Vagina (tissue), 2 donors: Measurements from ENCODE around the gene KRT23. TPM values are rescaled to one million over a fixed set of nuclear protein-coding genes. Genes with fewer than 3 reads are reported as not detected.

Source experiments
- DNase-seq, 2 donors: peaks; one replicate each; pipeline ENCODE4 v3.0.0-alpha.2; 2017; ENCODE audit errors: extremely low spot score in 2 of 2
- H3K27ac ChIP-seq: fragments of 200-600 bp; sonication (generic); one replicate; pipeline ENCODE4 v1.5.1; 2019
- H3K27me3 ChIP-seq: fragments of 200-600 bp; sonication (generic); one replicate; pipeline ENCODE4 v1.5.1; 2019
- H3K36me3 ChIP-seq, 2 donors: fragments of 200-600 bp; sonication (generic); one replicate each; pipeline ENCODE4 v1.5.1; 2017 to 2019
- H3K4me1 ChIP-seq: fragments of 200-600 bp; sonication (generic); one replicate; pipeline ENCODE4 v1.5.1; 2019
- H3K4me3 ChIP-seq, 2 donors: fragments of 200-600 bp; sonication (generic); 1 replicate in 1 of 2; 2 replicates in 1 of 2; pipeline ENCODE4 v1.5.1; 2016 to 2019
- H3K9me3 ChIP-seq: fragments of 200-600 bp; sonication (generic); one replicate; pipeline ENCODE4 v1.5.1; 2019
- POLR2A ChIP-seq, 2 donors: fragments of 450-650 bp; IDR thresholded peaks; one replicate each; pipeline ENCODE4 v1.6.1; 2017; ENCODE audit warnings: antibody characterized with exemption in 2 of 2, mild to moderate bottlenecking in 2 of 2, moderate library complexity in 2 of 2
- POLR2AphosphoS5 ChIP-seq, 2 donors: sonication (generic); formaldehyde crosslinking; IDR thresholded peaks; one replicate each; pipeline ENCODE4 v1.9.0; 2017; ENCODE audit warnings: antibody characterized with exemption in 2 of 2, mild to moderate bottlenecking in 2 of 2, low read depth in 1 of 2; ENCODE audit not compliant: insufficient read depth in 1 of 2
- intact Hi-C: fragments of 100-400 bp; cut with DNase I; formaldehyde crosslinking; loops from one replicate; pipeline ENCODE4 v1.15.1; 2023
- total RNA-seq: library from RNA; depleted of rRNA; stranded (reverse); fragments of >200 nt; gene quantifications from one replicate; pipeline ENCODE4 v1.2.3, GENCODE V29; 2016
- TF ChIP-seq, protein P1 (sequence below), 3 experiments: fragments of 450-650 bp in 2 of 3; fragments of 200-600 bp in 1 of 3; sonication (generic) in 1 of 3; IDR thresholded peaks; one replicate each; pipeline ENCODE4 v1.5.1; 2017 to 2019; ENCODE audit warnings: antibody characterized with exemption in 3 of 3, mild to moderate bottlenecking in 2 of 3, moderate library complexity in 2 of 3

The KRT23 gene
- total RNA-seq, 1 donor from 2014 or later: 0.98 TPM

DNA sequence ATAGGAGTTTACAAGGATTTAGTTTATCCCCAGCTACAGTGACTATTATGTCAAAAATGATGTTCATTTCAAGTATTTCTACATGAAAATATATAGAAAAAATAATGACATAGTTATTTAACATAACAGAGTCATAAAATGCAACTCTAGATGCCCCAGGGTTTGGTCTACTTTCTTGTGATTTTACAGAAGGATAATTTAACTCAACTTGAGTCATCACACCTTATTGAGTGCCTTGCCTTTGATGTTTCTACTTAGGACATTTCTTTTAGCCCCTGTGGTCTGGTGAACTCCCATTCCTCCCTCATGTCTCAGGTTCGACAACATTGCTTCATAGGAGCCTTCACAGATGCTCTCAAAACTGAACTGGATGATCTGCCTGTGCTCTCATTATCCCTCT, 54.4 kb downstream of the KRT23 start:
- TF ChIP-seq POLR2AphosphoS5 (IDR thresholded peaks at IDR 0.05; ENCODE audit: insufficient read depth in 1 of 2, low read depth in 1 of 2): no peak
- TF ChIP-seq, protein P1, sequence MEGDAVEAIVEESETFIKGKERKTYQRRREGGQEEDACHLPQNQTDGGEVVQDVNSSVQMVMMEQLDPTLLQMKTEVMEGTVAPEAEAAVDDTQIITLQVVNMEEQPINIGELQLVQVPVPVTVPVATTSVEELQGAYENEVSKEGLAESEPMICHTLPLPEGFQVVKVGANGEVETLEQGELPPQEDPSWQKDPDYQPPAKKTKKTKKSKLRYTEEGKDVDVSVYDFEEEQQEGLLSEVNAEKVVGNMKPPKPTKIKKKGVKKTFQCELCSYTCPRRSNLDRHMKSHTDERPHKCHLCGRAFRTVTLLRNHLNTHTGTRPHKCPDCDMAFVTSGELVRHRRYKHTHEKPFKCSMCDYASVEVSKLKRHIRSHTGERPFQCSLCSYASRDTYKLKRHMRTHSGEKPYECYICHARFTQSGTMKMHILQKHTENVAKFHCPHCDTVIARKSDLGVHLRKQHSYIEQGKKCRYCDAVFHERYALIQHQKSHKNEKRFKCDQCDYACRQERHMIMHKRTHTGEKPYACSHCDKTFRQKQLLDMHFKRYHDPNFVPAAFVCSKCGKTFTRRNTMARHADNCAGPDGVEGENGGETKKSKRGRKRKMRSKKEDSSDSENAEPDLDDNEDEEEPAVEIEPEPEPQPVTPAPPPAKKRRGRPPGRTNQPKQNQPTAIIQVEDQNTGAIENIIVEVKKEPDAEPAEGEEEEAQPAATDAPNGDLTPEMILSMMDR (IDR thresholded peaks at IDR 0.05): no peak
- no peak for TF ChIP-seq POLR2A (IDR thresholded peaks at IDR 0.05)
- no peak overlapping the region for H3K27ac ChIP-seq

DNA sequence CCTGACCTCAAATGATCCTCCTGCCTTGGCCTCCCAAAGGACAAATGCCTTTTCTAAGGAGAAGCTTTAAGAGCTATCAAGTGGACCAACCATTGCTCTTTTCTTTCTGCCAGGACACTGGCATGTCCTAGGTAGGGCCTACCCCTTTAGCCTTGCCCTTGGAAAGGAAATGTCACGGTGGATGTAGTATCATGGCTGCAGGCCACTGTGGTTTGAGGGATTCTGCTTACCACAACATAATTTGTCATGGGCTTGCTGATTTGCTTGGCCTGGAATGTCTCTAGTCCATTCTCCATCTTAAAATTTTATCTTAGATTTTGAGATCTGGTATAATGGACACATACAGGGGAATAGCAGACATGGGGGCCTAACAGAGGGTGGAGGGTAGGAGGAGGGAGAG, 58.4 kb downstream of the KRT23 start:
- intact Hi-C loops: no loop called here
- Histone ChIP-seq H3K9me3 (no peaks in the 10 kb centered on the region), H3K27me3 (no peaks in the 10 kb centered on the region), H3K4me1 (no peaks in the 10 kb centered on the region), H3K4me3 (no peak overlapping the region), H3K36me3 (no peaks in the 10 kb centered on the region), H3K27ac (no peak overlapping the region)
- no peak for TF ChIP-seq POLR2AphosphoS5 (IDR thresholded peaks at IDR 0.05; ENCODE audit: insufficient read depth in 1 of 2, low read depth in 1 of 2)
- TF ChIP-seq, protein P1 (IDR thresholded peaks at IDR 0.05): no peak
- TF ChIP-seq POLR2A (IDR thresholded peaks at IDR 0.05): no peak
- no peak for DNase-seq

More for the DNA sequence above, 54.4 kb downstream of the KRT23 start:
- Histone ChIP-seq H3K36me3 (no peaks in the 10 kb centered on the region), H3K9me3 (no peaks in the 10 kb centered on the region), H3K4me3 (no peak overlapping the region), H3K27me3 (no peaks in the 10 kb centered on the region), H3K4me1 (no peaks in the 10 kb centered on the region)
- intact Hi-C loops: no loop called here
- DNase-seq: no peak

- H3K4me3 ChIP-seq: no peak overlapping the region
- no peak overlapping the region for H3K27ac ChIP-seq
- no peaks in the 10 kb centered on the region for H3K4me1 ChIP-seq
- TF ChIP-seq, protein P1 (IDR thresholded peaks at IDR 0.05): no peak
- TF ChIP-seq POLR2AphosphoS5 (IDR thresholded peaks at IDR 0.05; ENCODE audit: insufficient read depth in 1 of 2, low read depth in 1 of 2): no peak
- TF ChIP-seq POLR2A (IDR thresholded peaks at IDR 0.05): no peak
- H3K9me3 ChIP-seq: no peaks in the 10 kb centered on the region
- no peaks in the 10 kb centered on the region for H3K27me3 ChIP-seq
- no peak for DNase-seq
- intact Hi-C loops: no loop called here
- no peaks in the 10 kb centered on the region for H3K36me3 ChIP-seq
Observed at GRCh38 chr17:40878044-40878443, 59.4 kb downstream of the KRT23 start.

- DNase-seq: no peak
- intact Hi-C loops: no loop called here
- TF ChIP-seq, protein P1 (IDR thresholded peaks at IDR 0.05): no peak
- no peak for TF ChIP-seq POLR2AphosphoS5 (IDR thresholded peaks at IDR 0.05; ENCODE audit: insufficient read depth in 1 of 2, low read depth in 1 of 2)
- no peak for TF ChIP-seq POLR2A (IDR thresholded peaks at IDR 0.05)
- no peaks in the 10 kb centered on the region for H3K9me3 ChIP-seq
- H3K36me3 ChIP-seq: no peaks in the 10 kb centered on the region
- no peak overlapping the region for H3K4me3 ChIP-seq
- H3K4me1 ChIP-seq: no peaks in the 10 kb centered on the region
- no peaks in the 10 kb centered on the region for H3K27me3 ChIP-seq
- H3K27ac ChIP-seq: no peak overlapping the region
Observed at GRCh38 chr17:40873801-40874200, 63.6 kb downstream of the KRT23 start.

DNA sequence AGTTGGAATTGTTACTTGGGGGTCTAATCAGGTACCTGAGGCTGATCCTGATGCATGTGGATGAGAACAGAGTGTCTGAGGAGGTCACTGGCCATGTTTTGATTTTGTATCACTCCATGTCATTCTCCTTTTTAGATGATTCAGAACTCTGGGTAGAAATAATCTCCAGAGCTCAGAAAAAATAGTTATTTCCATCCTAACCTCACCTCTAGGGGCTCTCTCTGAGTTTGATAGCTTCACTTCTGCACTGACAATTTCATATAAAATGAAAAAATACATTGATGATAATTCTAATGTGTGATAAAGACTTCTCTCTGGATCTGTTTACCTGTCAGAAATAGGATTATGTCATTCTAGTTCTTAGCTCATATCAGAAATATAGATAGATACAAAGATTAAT, 64.2 kb downstream of the KRT23 start:
- TF ChIP-seq POLR2AphosphoS5 (IDR thresholded peaks at IDR 0.05; ENCODE audit: insufficient read depth in 1 of 2, low read depth in 1 of 2): no peak
- TF ChIP-seq POLR2A (IDR thresholded peaks at IDR 0.05): no peak
- TF ChIP-seq, protein P1 (IDR thresholded peaks at IDR 0.05): no peak
- intact Hi-C loops: no loop called here
- H3K9me3 ChIP-seq: no peaks in the 10 kb centered on the region

More for the DNA sequence above, 64.2 kb downstream of the KRT23 start:
- no peaks in the 10 kb centered on the region for H3K27me3 ChIP-seq
- no peak for DNase-seq
- H3K4me1 ChIP-seq: no peaks in the 10 kb centered on the region
- H3K27ac ChIP-seq: no peak overlapping the region
- H3K36me3 ChIP-seq: no peaks in the 10 kb centered on the region
- H3K4me3 ChIP-seq: no peak overlapping the region

Other genes starting within 250 kb of the KRT23 start
- 1.5 TPM for gene KRT24, start 233.9 kb downstream of the KRT23 start, total RNA-seq
- gene KRT25, start 182.3 kb downstream of the KRT23 start, total RNA-seq: not detected
- not detected for gene KRT26, start 165.4 kb downstream of the KRT23 start, total RNA-seq
- not detected for gene KRT27, start 155.1 kb downstream of the KRT23 start, total RNA-seq
- not detected for gene KRT28, start 137.7 kb downstream of the KRT23 start, total RNA-seq
- 919 TPM for gene KRT10, start 115.0 kb downstream of the KRT23 start, total RNA-seq
- gene KRT12, start 70.4 kb downstream of the KRT23 start, total RNA-seq: not detected
- not detected for gene KRT20, start 52.4 kb downstream of the KRT23 start, total RNA-seq
- gene KRT39, start 29.3 kb upstream of the KRT23 start, total RNA-seq: not detected
- gene KRT40, start 46.7 kb upstream of the KRT23 start, total RNA-seq: not detected
- not detected for gene KRTAP3-3, start 56.5 kb upstream of the KRT23 start, total RNA-seq
- gene KRTAP3-2, start 62.3 kb upstream of the KRT23 start, total RNA-seq: not detected
- gene KRTAP3-1, start 71.5 kb upstream of the KRT23 start, total RNA-seq: not detected
- gene KRTAP1-5, start 89.6 kb upstream of the KRT23 start, total RNA-seq: not detected
- gene KRTAP1-4, start 92.5 kb upstream of the KRT23 start, total RNA-seq: not detected
- not detected for gene KRTAP1-3, start 97.2 kb upstream of the KRT23 start, total RNA-seq
- not detected for gene KRTAP1-1, start 103.8 kb upstream of the KRT23 start, total RNA-seq
- gene KRTAP2-1, start 109.7 kb upstream of the KRT23 start, total RNA-seq: not detected
- not detected for gene KRTAP2-2, start 117.6 kb upstream of the KRT23 start, total RNA-seq
- gene KRTAP2-3, start 122.5 kb upstream of the KRT23 start, total RNA-seq: not detected
- gene KRTAP2-4, start 128.2 kb upstream of the KRT23 start, total RNA-seq: not detected
- not detected for gene KRTAP4-7, start 146.5 kb upstream of the KRT23 start, total RNA-seq
- not detected for gene KRTAP4-8, start 160.5 kb upstream of the KRT23 start, total RNA-seq
- gene KRTAP4-16, start 164.6 kb upstream of the KRT23 start, total RNA-seq: not detected
- not detected for gene KRTAP4-9, start 167.7 kb upstream of the KRT23 start, total RNA-seq
- gene KRTAP4-11, start 180.7 kb upstream of the KRT23 start, total RNA-seq: not detected
- not detected for gene KRTAP4-12, start 186.5 kb upstream of the KRT23 start, total RNA-seq
- gene KRTAP4-6, start 202.9 kb upstream of the KRT23 start, total RNA-seq: not detected
- not detected for gene KRTAP4-5, start 212.2 kb upstream of the KRT23 start, total RNA-seq
- gene KRTAP4-4, start 223.1 kb upstream of the KRT23 start, total RNA-seq: not detected
- not detected for gene KRTAP4-3, start 230.6 kb upstream of the KRT23 start, total RNA-seq
- gene KRTAP4-2, start 240.6 kb upstream of the KRT23 start, total RNA-seq: not detected
- gene KRTAP4-1, start 247.3 kb upstream of the KRT23 start, total RNA-seq: not detected